ENCODE data around the gene C2orf92. TPM values are rescaled to one million over a fixed set of nuclear protein-coding genes. Genes with fewer than 3 reads are reported as not detected.

C2orf92 gene
- total and polyA plus RNA-seq, 12 donors, result 0.83 to 25.4 (median 2.9) TPM

- peak; percentile 65 to 79 (median 74) for ATAC-seq
- DNase-seq, result peak in 1 of 2 donors; percentile 62
- H3K4me1 ChIP-seq, result peaks cover 0 to 7% (median 4%) of the 10 kb centered on the region in 9 donors
- H3K4me3 ChIP-seq, result no peak overlapping the region
- 61% methylated on average over 11 of the region's 11 CpGs for WGBS, 2 donors
- H3K9me3 ChIP-seq, result no peaks in the 10 kb centered on the region
- no peaks in the 10 kb centered on the region for H3K36me3 ChIP-seq
- H3K27ac ChIP-seq, result no peak overlapping the region
- H3K27me3 ChIP-seq, result no peaks in the 10 kb centered on the region
- intact Hi-C loops (cut with DNase I), result loop anchor here in 8 of 10 donors (5.0 to 10.0 kb wide), 6 partner anchors 45 to 687 kb away; partner anchors contain the start of gene COX5B (in 1 of the 8)
- TF ChIP-seq CTCF (IDR thresholded peaks at IDR 0.05), result peak; percentile 32 to 79 (median 72)
Observed at GRCh38 chr2:97699765-97700444, 30.4 kb downstream of the C2orf92 start.

- ATAC-seq (no peak), DNase-seq (no peak)
- no peak for TF ChIP-seq CTCF (IDR thresholded peaks at IDR 0.05)
- H3K4me3 ChIP-seq, result no peak overlapping the region
- H3K9me3 ChIP-seq, result no peaks in the 10 kb centered on the region
- H3K27ac ChIP-seq, result no peak overlapping the region
- no peaks in the 10 kb centered on the region for H3K27me3 ChIP-seq
- intact Hi-C loops (cut with DNase I), result loop anchor here in 7 of 10 donors (5.0 to 10.0 kb wide), 2 partner anchors 684 to 686 kb away; no protein-coding TSS in a partner anchor
- 82 to 88% methylated on average over 13 of the region's 13 CpGs for WGBS, 2 donors
- H3K4me1 ChIP-seq, result peaks cover 0 to 7% (median 4%) of the 10 kb centered on the region in 9 donors
- no peaks in the 10 kb centered on the region for H3K36me3 ChIP-seq
Observed at GRCh38 chr2:97701186-97701585, 31.7 kb downstream of the C2orf92 start.

GRCh38 chr2:97701851-97702465 is 32.4 kb downstream of the C2orf92 start:
- WGBS, 2 donors, result 88 to 91% methylated on average over 6 of the region's 6 CpGs
- peaks cover 0 to 7% (median 2%) of the 10 kb centered on the region in 9 donors for H3K4me1 ChIP-seq
- no peak for DNase-seq

More at GRCh38 chr2:97701851-97702465, 32.4 kb downstream of the C2orf92 start:
- Histone ChIP-seq H3K36me3 (no peaks in the 10 kb centered on the region), H3K27me3 (no peaks in the 10 kb centered on the region), H3K9me3 (no peaks in the 10 kb centered on the region), H3K4me3 (no peak overlapping the region), H3K27ac (no peak overlapping the region)
- intact Hi-C loops (cut with DNase I), result loop anchor here in 7 of 10 donors (5.0 to 10.0 kb wide), 2 partner anchors 683 to 685 kb away; no protein-coding TSS in a partner anchor
- TF ChIP-seq CTCF (IDR thresholded peaks at IDR 0.05), result no peak
- no peak for ATAC-seq
